Testis (tissue), 2 donors: Measurements from ENCODE around the gene LYPD4.

Experiments used
- CTCF ChIP-seq, 3 experiments: fragments of 450-650 bp in 2 of 3; fragments of 200-600 bp in 1 of 3; sonication (generic) in 1 of 3; IDR thresholded peaks; one replicate each; pipeline ENCODE4 v1.5.1; 2016 to 2019; ENCODE audit warnings: antibody characterized with exemption in 3 of 3, mild to moderate bottlenecking in 2 of 3, moderate library complexity in 1 of 3
- POLR2A ChIP-seq: fragments of 450-650 bp; IDR thresholded peaks from one replicate; pipeline ENCODE4 v1.6.1; 2017; ENCODE audit warnings: antibody characterized with exemption, mild to moderate bottlenecking, moderate library complexity

GRCh38 chr19:41859618-41860418 lies 15.3 kb upstream of the LYPD4 start, which contains the start of gene RPS19:
- TF ChIP-seq CTCF (IDR thresholded peaks at IDR 0.05) (peak; percentile 60 to 87 (median 78)), POLR2A (no peak)
